Panc1 (cell line): ENCODE data around the gene CKB. TPM values are rescaled to one million over a fixed set of nuclear protein-coding genes. Genes with fewer than 3 reads are reported as not detected.
A peak's percentile ranks its signal among the peaks of the same experiment; 100 is the strongest.

Source experiments
- ATAC-seq: fragments of 200-7000 bp; cut with Tn5 transposase; 2 replicates; pipeline ENCODE4 v1.9.1; 2020; ENCODE audit warnings: mild to moderate bottlenecking, moderate library complexity
- BruUV-seq: library from RNA; stranded (reverse); fragments of 400-500 nt; replicated peaks from 2 replicates; lab custom pipeline; 2021; lab: Mats Ljungman, UMichigan
- CTCF ChIA-PET: fragments of 300-600 bp; sonication (Branson Sonifier 250); formaldehyde crosslinking; loops from one replicate; lab custom pipeline; 2022; ENCODE audit warnings: antibody characterized with exemption; lab: Charles Lee
- POLR2A ChIA-PET: fragments of 300-600 bp; sonication (Branson Sonifier 250); formaldehyde crosslinking; loops from one replicate; lab custom pipeline; 2022; ENCODE audit warnings: antibody characterized with exemption; lab: Charles Lee
- DNase-seq: peaks from one replicate; pipeline ENCODE4 v3.0.0-alpha.2; 2010; ENCODE audit warnings: low read depth, low spot score
- H3K27ac ChIP-seq: 2 replicates; pipeline ENCODE4 v1.5.1; 2011; ENCODE audit warnings: mild to moderate bottlenecking, low read length, inconsistent platforms
- H3K27me3 ChIP-seq: fragments of 200-500 bp; sonication (Bioruptor generic); 2 replicates; pipeline ENCODE4 v1.6.0; 2014; ENCODE audit warnings: low read length, inconsistent platforms; ENCODE audit not compliant: control insufficient read depth, insufficient read depth
- H3K36me3 ChIP-seq: fragments of 200-500 bp; sonication (Bioruptor generic); 2 replicates; pipeline ENCODE4 v1.5.1; 2014; ENCODE audit warnings: inconsistent platforms, mild to moderate bottlenecking, low read length, moderate library complexity; ENCODE audit not compliant: control insufficient read depth, insufficient read depth
- H3K4me1 ChIP-seq: 2 replicates; pipeline ENCODE4 v1.5.1; 2011; ENCODE audit warnings: inconsistent platforms, mild to moderate bottlenecking, low read length, moderate library complexity; ENCODE audit not compliant: control insufficient read depth, insufficient read depth
- H3K4me3 ChIP-seq, 2 experiments: 2 replicates each; pipeline ENCODE4 v1.5.1; 2011 to 2012; ENCODE audit warnings: low read depth in 2 of 2, low read length in 2 of 2, mild to moderate bottlenecking in 2 of 2, inconsistent platforms in 1 of 2, moderate library complexity in 1 of 2
- H3K9me3 ChIP-seq: fragments of 200-500 bp; sonication (Bioruptor generic); 2 replicates; pipeline ENCODE4 v1.5.1; 2014; ENCODE audit warnings: low read depth, mild to moderate bottlenecking, inconsistent platforms, low read length, moderate library complexity; ENCODE audit not compliant: control insufficient read depth, insufficient read depth
- CTCF ChIP-seq: fragments of 450-650 bp; IDR thresholded peaks from 2 replicates; pipeline ENCODE4 v1.5.1; 2017; ENCODE audit warnings: mild to moderate bottlenecking
- POLR2AphosphoS5 ChIP-seq: IDR thresholded peaks from 2 replicates; pipeline ENCODE4 v1.6.1; 2012; ENCODE audit warnings: mild to moderate bottlenecking, low read depth, low read length, moderate library complexity
- SIN3A ChIP-seq: IDR thresholded peaks from 2 replicates; pipeline ENCODE4 v1.6.1; 2012; ENCODE audit warnings: low read depth, mild to moderate bottlenecking, low read length, moderate library complexity, borderline replicate concordance; ENCODE audit not compliant: insufficient read depth
- TCF7L2 ChIP-seq: IDR thresholded peaks from 2 replicates; pipeline ENCODE4 v1.6.1; 2011; ENCODE audit warnings: mild to moderate bottlenecking, low read depth, low read length, inconsistent platforms
- in situ Hi-C: cut with HindIII; loops from 2 replicates; pipeline ENCODE4 v1.10.0; 2016; ENCODE audit warnings: low sequenced_read_pairs, low pct_unique_long_range_greater_than_20kb
- intact Hi-C: fragments of 100-400 bp; cut with micrococcal nuclease; formaldehyde crosslinking; loops from one replicate; pipeline ENCODE4 v1.10.0; 2022; ENCODE audit not compliant: unreplicated experiment
- total RNA-seq: library from RNA; stranded (reverse); gene quantifications from one replicate; pipeline ENCODE4 v1.2.1, GENCODE V29; 2021; ENCODE audit not compliant: unreplicated experiment
- TF ChIP-seq, protein P1 (sequence below), 2 experiments: IDR thresholded peaks; 2 replicates each; pipeline ENCODE4 v1.6.1; 2011 to 2012; ENCODE audit warnings: low read depth in 2 of 2, control low read depth in 1 of 2, low read length in 1 of 2, mild to moderate bottlenecking in 1 of 2, moderate library complexity in 1 of 2; ENCODE audit not compliant: insufficient read depth in 1 of 2

Gene CKB
- total RNA-seq, 1 experiment from 2014 or later: 436 TPM

DNA sequence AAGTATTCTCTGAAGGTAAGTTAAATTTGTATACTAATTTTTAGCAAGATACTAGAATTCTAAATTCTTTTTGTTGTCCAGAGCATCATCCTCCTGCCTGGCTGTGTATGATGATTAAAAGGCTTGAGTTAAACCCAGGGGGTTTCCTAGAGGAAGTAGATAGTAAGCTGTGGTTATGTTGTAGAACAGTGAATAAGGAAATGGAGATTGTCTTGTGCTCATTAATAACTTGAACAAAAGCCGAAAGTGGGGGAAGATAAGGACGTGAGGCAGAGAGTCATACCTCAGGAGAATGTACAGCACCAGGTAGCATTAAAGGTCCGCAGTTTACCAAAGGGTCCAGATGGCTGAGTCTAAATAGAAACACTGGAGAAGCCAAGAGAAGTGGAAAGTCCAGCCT lies 42.0 kb downstream of the CKB start:
- H3K36me3 ChIP-seq: peaks cover 7% of the 10 kb centered on the region; the same call in 1 of the 2 replicates
- ATAC-seq: no peak
- H3K4me3 ChIP-seq: no peak overlapping the region
- no peaks in the 10 kb centered on the region for H3K9me3 ChIP-seq
- in situ Hi-C loops (no loop called here), intact Hi-C loops (no loop called here)
- no peak overlapping the region for H3K27ac ChIP-seq
- H3K4me1 ChIP-seq: no peaks in the 10 kb centered on the region
- POLR2A ChIA-PET: no interaction called here
- TSS peak; percentile 67 for BruUV-seq
- TF ChIP-seq CTCF: no peak
- TF ChIP-seq, protein P1, sequence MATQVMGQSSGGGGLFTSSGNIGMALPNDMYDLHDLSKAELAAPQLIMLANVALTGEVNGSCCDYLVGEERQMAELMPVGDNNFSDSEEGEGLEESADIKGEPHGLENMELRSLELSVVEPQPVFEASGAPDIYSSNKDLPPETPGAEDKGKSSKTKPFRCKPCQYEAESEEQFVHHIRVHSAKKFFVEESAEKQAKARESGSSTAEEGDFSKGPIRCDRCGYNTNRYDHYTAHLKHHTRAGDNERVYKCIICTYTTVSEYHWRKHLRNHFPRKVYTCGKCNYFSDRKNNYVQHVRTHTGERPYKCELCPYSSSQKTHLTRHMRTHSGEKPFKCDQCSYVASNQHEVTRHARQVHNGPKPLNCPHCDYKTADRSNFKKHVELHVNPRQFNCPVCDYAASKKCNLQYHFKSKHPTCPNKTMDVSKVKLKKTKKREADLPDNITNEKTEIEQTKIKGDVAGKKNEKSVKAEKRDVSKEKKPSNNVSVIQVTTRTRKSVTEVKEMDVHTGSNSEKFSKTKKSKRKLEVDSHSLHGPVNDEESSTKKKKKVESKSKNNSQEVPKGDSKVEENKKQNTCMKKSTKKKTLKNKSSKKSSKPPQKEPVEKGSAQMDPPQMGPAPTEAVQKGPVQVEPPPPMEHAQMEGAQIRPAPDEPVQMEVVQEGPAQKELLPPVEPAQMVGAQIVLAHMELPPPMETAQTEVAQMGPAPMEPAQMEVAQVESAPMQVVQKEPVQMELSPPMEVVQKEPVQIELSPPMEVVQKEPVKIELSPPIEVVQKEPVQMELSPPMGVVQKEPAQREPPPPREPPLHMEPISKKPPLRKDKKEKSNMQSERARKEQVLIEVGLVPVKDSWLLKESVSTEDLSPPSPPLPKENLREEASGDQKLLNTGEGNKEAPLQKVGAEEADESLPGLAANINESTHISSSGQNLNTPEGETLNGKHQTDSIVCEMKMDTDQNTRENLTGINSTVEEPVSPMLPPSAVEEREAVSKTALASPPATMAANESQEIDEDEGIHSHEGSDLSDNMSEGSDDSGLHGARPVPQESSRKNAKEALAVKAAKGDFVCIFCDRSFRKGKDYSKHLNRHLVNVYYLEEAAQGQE (IDR thresholded peaks at IDR 0.05; ENCODE audit: insufficient read depth in 1 of 2, low read depth in 2 of 2, low read length in 1 of 2): no peak
- no peak for TF ChIP-seq SIN3A
- TF ChIP-seq POLR2AphosphoS5: no peak
- TF ChIP-seq TCF7L2: no peak
- no peak for DNase-seq
- CTCF ChIA-PET: interaction anchor here (0.6 kb wide), 1 partner anchor 75 kb away, joined by 5 read pairs; no protein-coding TSS in a partner anchor
- H3K27me3 ChIP-seq: no peaks in the 10 kb centered on the region

GRCh38 chr14:103476631-103477030 lies 46.0 kb downstream of the CKB start:
- ChIA-PET CTCF (no interaction called here), POLR2A (no interaction called here)
- no TSS peak for BruUV-seq
- Histone ChIP-seq H3K27ac (no peak overlapping the region), H3K36me3 (peaks cover 8% of the 10 kb centered on the region; the same call in 1 of the 2 replicates), H3K4me3 (no peak overlapping the region), H3K4me1 (no peaks in the 10 kb centered on the region), H3K9me3 (no peaks in the 10 kb centered on the region), H3K27me3 (no peaks in the 10 kb centered on the region)
- in situ Hi-C loops: no loop called here
- TF ChIP-seq POLR2AphosphoS5 (no peak), SIN3A (no peak), TCF7L2 (no peak), CTCF (no peak)
- TF ChIP-seq, protein P1 (IDR thresholded peaks at IDR 0.05; ENCODE audit: insufficient read depth in 1 of 2, low read depth in 2 of 2, low read length in 1 of 2): no peak
- ATAC-seq: no peak
- no peak for DNase-seq
- intact Hi-C loops: no loop called here
